Keratinocyte (primary cell): ENCODE data around the gene CRACR2A. TPM values are rescaled to one million over a fixed set of nuclear protein-coding genes. Genes with fewer than 3 reads are reported as not detected.

Source experiments
- DNase-seq: peaks from one replicate; pipeline ENCODE4 v3.0.0-alpha.2; 2011; ENCODE audit warnings: low read depth, missing footprints, low spot score
- FAIRE-seq: peaks from 2 replicates; lab custom pipeline; 2011; peaks lifted over from hg19 to GRCh38; lab: Jason Lieb, UNC
- H2AFZ ChIP-seq: 2 replicates; pipeline ENCODE4 v1.6.0; 2012; ENCODE audit warnings: low read length, control low read depth, inconsistent platforms; ENCODE audit not compliant: control insufficient read depth
- H3K27ac ChIP-seq: 2 replicates; pipeline ENCODE4 v1.5.1; 2011; ENCODE audit warnings: low read length; ENCODE audit not compliant: control insufficient read depth, insufficient read depth
- H3K27me3 ChIP-seq: 3 replicates; pipeline ENCODE4 v1.6.0; 2011; ENCODE audit warnings: low read length; ENCODE audit not compliant: control insufficient read depth, insufficient read depth; ENCODE audit errors: extremely low read depth
- H3K36me3 ChIP-seq, 2 experiments: 2 replicates in 1 of 2; 3 replicates in 1 of 2; pipeline ENCODE4 v1.5.1; 2011; ENCODE audit warnings: low read length in 2 of 2, mild to moderate bottlenecking in 1 of 2; ENCODE audit not compliant: control insufficient read depth in 2 of 2, insufficient read depth in 2 of 2; ENCODE audit errors: extremely low read depth in 1 of 2
- H3K4me1 ChIP-seq: 3 replicates; pipeline ENCODE4 v1.5.1; 2011; ENCODE audit warnings: low read length; ENCODE audit not compliant: control insufficient read depth, insufficient read depth; ENCODE audit errors: extremely low read depth
- H3K4me2 ChIP-seq: 3 replicates; pipeline ENCODE4 v1.6.0; 2011; ENCODE audit warnings: low read depth, low read length; ENCODE audit not compliant: control insufficient read depth, insufficient read depth; ENCODE audit errors: extremely low read depth
- H3K4me3 ChIP-seq, 3 experiments: fragments of 200-600 bp in 1 of 3; sonication (generic) in 1 of 3; 2 replicates in 2 of 3; 3 replicates in 1 of 3; pipeline ENCODE4 v1.5.1; 2011 to 2016; ENCODE audit warnings: low read length in 3 of 3, mild to moderate bottlenecking in 3 of 3, control low read depth in 2 of 3, inconsistent platforms in 1 of 3, low read depth in 1 of 3, mixed read lengths in 1 of 3, mixed run types in 1 of 3, moderate library complexity in 1 of 3; ENCODE audit not compliant: control insufficient read depth in 2 of 3, insufficient read depth in 2 of 3; ENCODE audit errors: extremely low read depth in 1 of 3
- H3K79me2 ChIP-seq: 2 replicates; pipeline ENCODE4 v1.6.0; 2012; ENCODE audit warnings: low read length; ENCODE audit not compliant: control insufficient read depth, insufficient read depth
- H3K9ac ChIP-seq: 3 replicates; pipeline ENCODE4 v1.6.0; 2011; ENCODE audit warnings: low read length; ENCODE audit not compliant: control insufficient read depth, insufficient read depth; ENCODE audit errors: extremely low read depth
- H3K9me1 ChIP-seq: 3 replicates; pipeline ENCODE4 v1.6.0; 2011; ENCODE audit warnings: low read length; ENCODE audit not compliant: control insufficient read depth, insufficient read depth; ENCODE audit errors: extremely low read depth
- H3K9me3 ChIP-seq: 2 replicates; pipeline ENCODE4 v1.5.1; 2012; ENCODE audit warnings: low read depth, low read length; ENCODE audit not compliant: control insufficient read depth
- H4K20me1 ChIP-seq: 3 replicates; pipeline ENCODE4 v1.6.0; 2011; ENCODE audit warnings: low read length; ENCODE audit not compliant: control insufficient read depth, insufficient read depth; ENCODE audit errors: extremely low read depth
- CTCF ChIP-seq, 3 experiments: IDR thresholded peaks in 1 of 3; conservative IDR thresholded peaks in 1 of 3; optimal IDR thresholded peaks in 1 of 3; 2 replicates in 2 of 3; 3 replicates in 1 of 3; pipeline versions ENCODE3 to v1.5.1; 2011; ENCODE audit warnings: low read length in 3 of 3, mild to moderate bottlenecking in 3 of 3, moderate library complexity in 2 of 3, control low read depth in 1 of 3, inconsistent platforms in 1 of 3; ENCODE audit not compliant: insufficient read depth in 2 of 3; ENCODE audit errors: extremely low read depth in 1 of 3
- EZH2 ChIP-seq: IDR thresholded peaks from one replicate; pipeline ENCODE4 v1.6.1; 2012; ENCODE audit warnings: inconsistent platforms, mild to moderate bottlenecking, low read length, moderate library complexity
- dilution Hi-C: fragments of 300-500 bp; cut with MboI; formaldehyde crosslinking; loops from one replicate; pipeline ENCODE4 v1.7.0; 2020; ENCODE audit warnings: low sequenced_read_pairs; ENCODE audit not compliant: extremely low pct_ligation_motif_present
- polyA plus RNA-seq, 5 experiments: library from polyadenylated mRNA; depleted of rRNA in 3 of 5; stranded (reverse) in 3 of 5; stranded (forward) in 1 of 5; unstranded in 1 of 5; fragments of >200 nt; gene quantifications; 1 replicate in 1 of 5; 2 replicates in 3 of 5; 3 replicates in 1 of 5; pipeline versions ENCODE4 v1.2.1 to v1.2.3, GENCODE V29; 2011 to 2012; ENCODE audit warnings: missing spikeins in 2 of 5, low read depth in 1 of 5, low replicate concordance in 1 of 5

Gene CRACR2A
- polyA plus RNA-seq, 1 donor (not counting 4 experiments of a cell fraction or from before 2014, with no cell fraction given), result 0.30 TPM

- no peak for DNase-seq
- dilution Hi-C loops, result no loop called here
- Histone ChIP-seq H3K9ac (no peak overlapping the region), H3K9me3 (no peaks in the 10 kb centered on the region), H4K20me1 (no peaks in the 10 kb centered on the region), H3K4me3 (no peak overlapping the region), H3K9me1 (no peaks in the 10 kb centered on the region), H3K79me2 (no peaks in the 10 kb centered on the region), H3K4me1 (no peaks in the 10 kb centered on the region), H3K27ac (no peak overlapping the region), H3K36me3 (no peaks in the 10 kb centered on the region), H3K27me3 (no peaks in the 10 kb centered on the region), H2AFZ (no peak overlapping the region), H3K4me2 (no peak overlapping the region)
- TF ChIP-seq CTCF (optimal IDR thresholded peaks at IDR 0.05 in 1 of 3, IDR thresholded peaks at IDR 0.05 in 1 of 3, conservative IDR thresholded peaks at IDR 0.05 in 1 of 3; ENCODE audit: extremely low read depth in 1 of 3, insufficient read depth in 2 of 3, low read length in 3 of 3) (no peak), EZH2 (no peak)
- FAIRE-seq, result no peak
These were observed 47.6 kb downstream of the CRACR2A start for GRCh38 chr12:3705354-3705675.

DNA sequence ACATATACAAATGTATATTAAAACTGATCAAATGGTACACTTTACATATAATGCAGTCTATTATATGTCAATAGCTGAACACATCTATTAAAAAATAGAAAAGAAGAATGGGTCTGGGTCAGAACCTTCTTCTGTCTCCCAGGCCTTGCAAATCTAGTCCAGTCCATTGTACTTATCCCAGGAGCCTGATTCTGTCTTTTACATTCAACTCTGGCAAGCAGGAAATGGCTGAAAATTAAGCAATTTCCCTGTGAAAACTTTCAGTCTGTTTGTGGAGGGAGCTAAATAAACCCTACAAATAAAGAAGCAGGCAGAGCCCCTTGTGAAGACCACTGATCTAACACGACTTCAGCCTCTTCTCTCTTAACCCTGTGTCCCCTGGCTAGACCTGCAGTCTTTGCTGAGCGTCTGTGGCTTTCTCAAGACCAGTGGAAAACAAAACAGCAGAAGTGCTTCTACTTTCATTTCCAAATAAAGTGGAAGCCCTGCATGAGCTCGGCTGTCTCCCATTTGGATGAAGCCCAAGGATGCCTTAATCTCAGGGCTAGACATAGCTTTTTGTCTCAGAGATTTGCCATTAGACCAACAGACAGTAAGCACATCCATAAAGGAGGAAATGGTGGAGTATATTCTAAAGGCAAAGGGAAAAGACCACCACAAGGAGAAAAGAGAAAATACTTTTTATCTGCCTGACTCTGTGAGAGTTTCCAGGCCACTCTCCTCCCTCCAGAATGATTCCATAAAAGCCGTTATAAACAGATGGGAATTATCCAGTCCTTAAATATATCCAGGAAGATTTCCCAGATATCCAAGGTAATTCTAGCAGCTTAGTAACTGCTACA lies 48.2 kb downstream of the CRACR2A start:
- Histone ChIP-seq H3K4me1 (no peaks in the 10 kb centered on the region), H3K79me2 (no peaks in the 10 kb centered on the region), H3K9ac (no peak overlapping the region), H3K4me3 (no peak overlapping the region), H3K36me3 (no peaks in the 10 kb centered on the region), H3K27ac (no peak overlapping the region), H4K20me1 (no peaks in the 10 kb centered on the region), H2AFZ (no peak overlapping the region), H3K9me3 (no peaks in the 10 kb centered on the region), H3K9me1 (no peaks in the 10 kb centered on the region), H3K27me3 (no peaks in the 10 kb centered on the region), H3K4me2 (no peak overlapping the region)
- FAIRE-seq (no peak), DNase-seq (no peak)
- dilution Hi-C loops, result no loop called here
- no peak for TF ChIP-seq CTCF (optimal IDR thresholded peaks at IDR 0.05 in 1 of 3, IDR thresholded peaks at IDR 0.05 in 1 of 3, conservative IDR thresholded peaks at IDR 0.05 in 1 of 3; ENCODE audit: extremely low read depth in 1 of 3, insufficient read depth in 2 of 3, low read length in 3 of 3)
- no peak for TF ChIP-seq EZH2
